HL-60 (cell line): ENCODE results near the gene NFATC1.

Experiments
- DNase-seq, 2 experiments: peaks; one replicate each; pipeline ENCODE4 v3.0.0-alpha.2; 2010 to 2020; ENCODE audit warnings: low read depth in 1 of 2, low spot score in 1 of 2
- H3K27ac ChIP-seq: fragments of 250-450 bp; sonication (Bioruptor Pico); replicated peaks from 2 replicates; pipeline ENCODE4 v1.5.1; 2020; ENCODE audit warnings: mild to moderate bottlenecking, moderate library complexity
- H3K27me3 ChIP-seq: fragments of 250-450 bp; sonication (Bioruptor Pico); 2 replicates; pipeline ENCODE4 v1.5.1; 2021; ENCODE audit warnings: mild to moderate bottlenecking, moderate library complexity; ENCODE audit not compliant: insufficient read depth, poor library complexity, severe bottlenecking
- H3K4me3 ChIP-seq: replicated peaks from 2 replicates; pipeline ENCODE4 v1.5.1; 2011; ENCODE audit warnings: mild to moderate bottlenecking, control low read depth, low read length; ENCODE audit not compliant: insufficient read depth
- CTCF ChIP-seq: IDR thresholded peaks from one replicate; pipeline ENCODE4 v1.5.1; 2011; ENCODE audit warnings: low read length, control low read depth, inconsistent platforms; ENCODE audit not compliant: insufficient read depth
- GABPA ChIP-seq: IDR thresholded peaks from 2 replicates; pipeline ENCODE4 v1.6.1; 2012; ENCODE audit warnings: low read depth
- POLR2AphosphoS5 ChIP-seq: IDR thresholded peaks from 2 replicates; pipeline ENCODE4 v1.6.1; 2012; ENCODE audit warnings: low read depth
- SPI1 ChIP-seq: IDR thresholded peaks from 2 replicates; pipeline ENCODE4 v1.6.1; 2012; ENCODE audit warnings: low read depth, mild to moderate bottlenecking, borderline replicate concordance
- TF ChIP-seq, protein P1 (sequence below): IDR thresholded peaks from 2 replicates; pipeline ENCODE4 v1.6.1; 2012; ENCODE audit warnings: low read depth; ENCODE audit not compliant: insufficient replicate concordance

Gene NFATC1

DNA sequence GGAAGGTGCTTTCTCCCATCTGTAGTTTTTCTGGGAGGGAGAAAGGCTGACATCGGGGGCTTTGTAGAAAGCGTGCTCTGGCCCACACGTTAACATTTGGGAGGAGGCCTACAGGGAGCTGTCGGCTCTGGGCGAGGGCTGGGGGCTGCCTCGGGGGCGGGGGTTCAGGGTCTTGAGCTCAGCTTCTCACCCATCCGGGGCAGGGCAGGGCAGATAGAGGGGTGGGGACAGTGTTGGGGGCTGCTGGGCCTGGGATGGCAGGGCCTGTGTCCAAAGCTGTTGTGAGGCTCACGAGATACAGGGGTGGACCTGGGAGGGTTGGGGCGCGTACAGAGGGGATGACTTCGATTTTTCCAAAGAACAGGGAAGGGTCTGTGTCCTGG is 27.0 kb downstream of the NFATC1 start:
- Histone ChIP-seq H3K4me3 (no peak overlapping the region), H3K27me3 (no peaks in the 10 kb centered on the region), H3K27ac (no peak overlapping the region)
- TF ChIP-seq SPI1: no peak
- TF ChIP-seq, protein P1, sequence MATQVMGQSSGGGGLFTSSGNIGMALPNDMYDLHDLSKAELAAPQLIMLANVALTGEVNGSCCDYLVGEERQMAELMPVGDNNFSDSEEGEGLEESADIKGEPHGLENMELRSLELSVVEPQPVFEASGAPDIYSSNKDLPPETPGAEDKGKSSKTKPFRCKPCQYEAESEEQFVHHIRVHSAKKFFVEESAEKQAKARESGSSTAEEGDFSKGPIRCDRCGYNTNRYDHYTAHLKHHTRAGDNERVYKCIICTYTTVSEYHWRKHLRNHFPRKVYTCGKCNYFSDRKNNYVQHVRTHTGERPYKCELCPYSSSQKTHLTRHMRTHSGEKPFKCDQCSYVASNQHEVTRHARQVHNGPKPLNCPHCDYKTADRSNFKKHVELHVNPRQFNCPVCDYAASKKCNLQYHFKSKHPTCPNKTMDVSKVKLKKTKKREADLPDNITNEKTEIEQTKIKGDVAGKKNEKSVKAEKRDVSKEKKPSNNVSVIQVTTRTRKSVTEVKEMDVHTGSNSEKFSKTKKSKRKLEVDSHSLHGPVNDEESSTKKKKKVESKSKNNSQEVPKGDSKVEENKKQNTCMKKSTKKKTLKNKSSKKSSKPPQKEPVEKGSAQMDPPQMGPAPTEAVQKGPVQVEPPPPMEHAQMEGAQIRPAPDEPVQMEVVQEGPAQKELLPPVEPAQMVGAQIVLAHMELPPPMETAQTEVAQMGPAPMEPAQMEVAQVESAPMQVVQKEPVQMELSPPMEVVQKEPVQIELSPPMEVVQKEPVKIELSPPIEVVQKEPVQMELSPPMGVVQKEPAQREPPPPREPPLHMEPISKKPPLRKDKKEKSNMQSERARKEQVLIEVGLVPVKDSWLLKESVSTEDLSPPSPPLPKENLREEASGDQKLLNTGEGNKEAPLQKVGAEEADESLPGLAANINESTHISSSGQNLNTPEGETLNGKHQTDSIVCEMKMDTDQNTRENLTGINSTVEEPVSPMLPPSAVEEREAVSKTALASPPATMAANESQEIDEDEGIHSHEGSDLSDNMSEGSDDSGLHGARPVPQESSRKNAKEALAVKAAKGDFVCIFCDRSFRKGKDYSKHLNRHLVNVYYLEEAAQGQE: no peak
- no peak for TF ChIP-seq CTCF
- TF ChIP-seq POLR2AphosphoS5: no peak
- TF ChIP-seq GABPA: no peak
- no peak for DNase-seq

GRCh38 chr18:79423211-79424007 is 27.7 kb downstream of the NFATC1 start:
- Histone ChIP-seq H3K27ac (no peak overlapping the region), H3K27me3 (no peaks in the 10 kb centered on the region), H3K4me3 (no peak overlapping the region)
- no peak for DNase-seq
- TF ChIP-seq CTCF: no peak
- no peak for TF ChIP-seq POLR2AphosphoS5
- no peak for TF ChIP-seq SPI1
- TF ChIP-seq, protein P1: no peak
- no peak for TF ChIP-seq GABPA

DNA sequence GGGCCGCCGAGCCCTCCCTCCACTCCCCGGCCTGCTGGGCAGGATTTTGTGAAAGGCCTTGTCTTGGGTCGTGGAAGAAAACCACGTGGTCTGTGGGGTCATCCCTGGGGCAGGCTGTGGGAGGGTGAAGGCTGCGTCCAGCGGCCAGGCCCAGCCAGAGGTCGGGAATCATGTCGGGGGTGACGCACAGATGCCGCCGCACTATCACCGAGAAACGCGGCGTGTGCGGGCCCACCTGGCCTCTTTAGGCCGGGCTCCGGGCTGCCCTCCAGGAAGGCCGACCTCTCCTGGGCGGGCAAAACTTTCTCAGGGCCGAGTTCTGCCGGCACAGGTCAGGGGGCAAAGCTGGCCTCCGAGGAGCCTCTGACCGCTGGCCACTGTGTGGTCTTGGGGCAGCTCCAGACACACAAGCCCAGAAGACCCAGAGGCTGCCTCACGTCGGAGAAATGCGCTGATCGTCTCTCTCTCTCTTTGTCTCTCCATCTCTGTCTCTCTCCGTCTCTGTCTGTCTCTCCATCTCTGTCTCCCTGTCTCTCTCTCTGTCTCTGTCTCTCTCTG is 28.4 kb downstream of the NFATC1 start:
- Histone ChIP-seq H3K4me3 (no peak overlapping the region), H3K27ac (no peak overlapping the region), H3K27me3 (no peaks in the 10 kb centered on the region)
- DNase-seq: no peak
- TF ChIP-seq GABPA (no peak), POLR2AphosphoS5 (no peak), SPI1 (no peak), CTCF (no peak)
- TF ChIP-seq, protein P1: no peak
